Measurements from ENCODE around the gene FYN.

DNA sequence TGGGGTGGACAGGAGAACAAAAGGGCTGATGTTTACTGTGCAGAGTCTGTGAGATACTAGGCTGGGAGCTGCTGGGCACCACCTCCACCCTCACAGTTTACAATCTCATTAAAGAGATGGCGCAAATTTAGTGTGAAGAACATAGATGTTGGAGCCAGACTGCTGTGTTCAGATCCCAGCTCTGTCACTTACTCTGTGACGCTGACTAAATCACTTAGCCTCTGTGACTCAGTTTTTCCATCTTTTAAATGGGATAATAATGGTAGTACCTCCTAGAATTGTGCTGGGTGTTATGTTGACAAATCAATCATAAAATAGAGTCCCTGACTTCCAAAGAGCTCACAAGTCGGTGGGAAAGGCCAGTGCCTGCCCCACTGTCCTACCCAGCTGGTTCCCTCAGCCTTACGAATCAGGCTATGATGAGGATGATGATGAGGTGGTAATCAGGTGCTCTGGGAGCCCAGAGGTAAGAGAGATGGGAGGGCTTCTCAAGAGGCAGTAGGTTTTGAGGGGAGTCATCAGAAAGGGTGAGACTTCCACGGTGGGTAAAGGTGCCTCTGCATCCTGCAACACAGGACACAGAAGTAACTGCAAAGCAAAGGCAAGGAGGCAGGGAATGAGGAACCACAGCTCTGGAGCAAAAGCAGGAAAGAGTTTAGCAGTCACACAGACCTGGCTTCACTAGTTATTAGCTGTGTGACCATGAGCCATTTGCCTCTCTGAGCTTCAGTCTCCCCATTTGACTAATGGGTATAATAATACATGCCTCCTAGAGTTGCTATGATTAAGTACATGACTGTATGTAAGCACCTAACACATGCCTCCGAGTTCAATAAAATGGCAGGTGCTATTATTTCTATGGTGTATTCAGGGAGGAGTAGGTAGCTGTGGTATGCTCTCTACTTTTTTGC lies 8.9 kb downstream of the FYN start:
- TF ChIP-seq CTCF (conservative IDR thresholded peaks at IDR 0.05; ENCODE audit: low read depth, low read length) (no peak), EZH2 (IDR thresholded peaks at IDR 0.05; ENCODE audit: borderline replicate concordance, low read depth, low read length, poor library complexity, severe bottlenecking) (no peak)
